Brain microvascular endothelial cell (primary cell): ENCODE measurements around the gene CDH2.

Experiments used
- DNase-seq: peaks from one replicate; pipeline ENCODE4 v3.0.0-alpha.2; 2020
- H3K27ac ChIP-seq: fragments of 250-450 bp; sonication (Bioruptor Pico); 2 replicates; pipeline ENCODE4 v1.5.1; 2020; ENCODE audit warnings: mild to moderate bottlenecking, moderate library complexity
- H3K27me3 ChIP-seq: fragments of 250-450 bp; sonication (Bioruptor Pico); replicated peaks from 2 replicates; pipeline ENCODE4 v1.5.1; 2020; ENCODE audit warnings: mild to moderate bottlenecking
- H3K36me3 ChIP-seq: fragments of 250-450 bp; sonication (Bioruptor Pico); replicated peaks from 2 replicates; pipeline ENCODE4 v1.5.1; 2020; ENCODE audit warnings: mild to moderate bottlenecking
- H3K4me3 ChIP-seq: 2 replicates; pipeline ENCODE4 v1.5.1; 2011; ENCODE audit warnings: low read depth, mild to moderate bottlenecking, control low read depth, low read length, moderate library complexity
- CTCF ChIP-seq: IDR thresholded peaks from 2 replicates; pipeline ENCODE4 v1.5.1; 2011; ENCODE audit warnings: low read depth, mild to moderate bottlenecking, moderate library complexity, low read length, control low read depth, inconsistent platforms; ENCODE audit errors: missing control alignments
- in situ Hi-C: cut with HindIII; loops from 2 replicates; pipeline ENCODE4 v1.10.0; 2017; ENCODE audit warnings: low sequenced_read_pairs, low pct_ligation_motif_present

Gene CDH2

GRCh38 chr18:28062443-28062842 lies 114.5 kb downstream of the CDH2 start:
- Histone ChIP-seq H3K27ac (peak overlapping the region; percentile 94), H3K27me3 (no peaks in the 10 kb centered on the region), H3K36me3 (no peaks in the 10 kb centered on the region), H3K4me3 (no peak overlapping the region)
- in situ Hi-C loops, result no loop called here
- TF ChIP-seq CTCF, result no peak
- no peak for DNase-seq

DNA sequence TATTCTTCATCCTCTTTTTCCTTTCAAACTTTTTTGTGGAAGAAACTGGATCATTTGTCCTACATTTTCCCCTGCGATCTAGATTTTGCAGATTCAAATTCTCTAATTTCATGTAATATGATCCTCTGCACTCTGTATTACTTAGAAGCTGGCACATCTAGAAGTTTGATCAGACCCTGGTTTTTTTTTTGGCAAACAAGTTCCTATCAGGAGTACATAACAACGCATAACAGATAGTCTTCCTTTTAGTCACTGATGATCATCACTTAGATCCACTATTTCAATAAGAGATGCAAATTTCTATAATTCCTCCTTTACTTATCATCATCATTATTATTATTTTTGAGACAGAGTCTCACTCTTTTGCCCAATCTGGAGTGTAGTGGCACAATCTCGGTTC lies 117.1 kb downstream of the CDH2 start:
- in situ Hi-C loops, result no loop called here
- Histone ChIP-seq H3K27me3 (no peaks in the 10 kb centered on the region), H3K27ac (no peak overlapping the region), H3K36me3 (no peaks in the 10 kb centered on the region), H3K4me3 (no peak overlapping the region)
- DNase-seq, result no peak
- TF ChIP-seq CTCF, result no peak

DNA sequence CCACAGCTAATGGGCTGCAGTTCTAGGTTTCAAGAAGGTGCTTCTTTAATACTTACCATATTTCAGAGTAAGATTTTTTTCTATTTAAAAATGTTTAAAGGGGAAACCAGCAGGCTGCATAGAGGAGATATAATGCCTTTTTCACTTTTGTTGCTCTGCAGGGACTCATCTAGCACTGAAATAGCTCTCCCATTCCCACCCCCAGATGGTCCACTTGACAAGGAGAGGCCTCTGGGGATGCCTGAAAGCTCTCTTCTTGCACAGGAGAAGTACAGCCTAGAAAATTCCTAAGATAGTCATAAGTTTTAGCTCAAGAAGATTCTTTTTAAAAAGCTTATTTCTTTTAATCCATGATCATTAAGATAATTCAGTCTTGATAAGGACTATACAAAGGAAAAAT lies 126.4 kb downstream of the CDH2 start:
- no peaks in the 10 kb centered on the region for H3K27me3 ChIP-seq
- no peaks in the 10 kb centered on the region for H3K36me3 ChIP-seq
- in situ Hi-C loops, result no loop called here
- H3K4me3 ChIP-seq, result no peak overlapping the region
- no peak for TF ChIP-seq CTCF
- no peak for DNase-seq
- no peak overlapping the region for H3K27ac ChIP-seq

DNA sequence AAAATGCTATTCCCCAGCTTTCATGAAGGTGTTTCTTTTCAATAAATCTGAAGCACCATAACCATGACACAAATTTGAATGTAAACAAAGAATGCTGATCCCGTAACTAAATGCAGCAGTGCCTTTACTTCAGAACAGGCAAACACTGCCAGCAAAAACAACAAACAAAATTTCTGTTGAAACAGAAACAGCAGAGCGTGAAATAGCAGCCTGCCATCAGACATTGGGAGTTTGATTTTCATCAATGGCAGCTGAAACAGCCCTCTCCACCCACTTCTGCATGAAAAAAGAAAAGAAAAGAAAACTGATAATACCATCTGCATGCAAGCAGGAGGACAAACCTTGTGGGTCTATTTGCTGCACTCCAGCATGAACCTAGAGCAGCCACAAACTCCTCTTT lies 128.3 kb downstream of the CDH2 start:
- no peak for DNase-seq
- Histone ChIP-seq H3K27ac (no peak overlapping the region), H3K36me3 (no peaks in the 10 kb centered on the region), H3K27me3 (no peaks in the 10 kb centered on the region), H3K4me3 (no peak overlapping the region)
- TF ChIP-seq CTCF, result no peak
- in situ Hi-C loops, result no loop called here

GRCh38 chr18:28045880-28046279 lies 131.1 kb downstream of the CDH2 start:
- in situ Hi-C loops, result no loop called here
- no peak for DNase-seq
- Histone ChIP-seq H3K27me3 (no peaks in the 10 kb centered on the region), H3K36me3 (no peaks in the 10 kb centered on the region), H3K4me3 (no peak overlapping the region), H3K27ac (peak overlapping the region; percentile 60)
- no peak for TF ChIP-seq CTCF

DNA sequence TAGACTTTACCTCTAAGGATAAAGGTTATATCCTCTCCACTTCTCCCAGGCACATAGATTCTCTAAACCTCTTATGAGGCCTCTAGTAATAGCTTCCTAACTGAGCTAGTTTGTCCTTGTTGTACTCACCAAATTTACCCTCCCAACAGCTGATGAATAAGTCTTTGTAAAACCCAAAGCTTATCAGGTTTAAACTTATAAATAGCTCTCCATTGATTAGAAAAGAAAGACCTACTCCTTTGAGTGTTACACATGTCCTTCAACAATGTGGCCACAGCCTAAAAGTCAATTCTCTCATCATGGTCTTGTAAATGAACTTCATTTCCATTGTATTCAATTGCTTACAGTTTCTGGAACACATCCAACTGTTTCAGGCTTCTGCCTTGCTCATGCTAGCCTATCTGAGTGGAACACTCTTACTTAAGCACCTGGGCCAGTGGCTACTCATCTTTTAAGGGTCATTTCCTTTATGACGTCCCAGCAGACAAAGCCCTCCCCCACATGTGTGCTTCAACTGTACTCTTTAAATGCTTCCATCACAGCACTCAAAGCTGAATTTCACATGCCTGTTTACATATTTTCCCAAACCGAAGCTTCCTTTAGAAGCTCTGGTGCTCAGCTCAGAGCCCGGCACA lies 131.6 kb downstream of the CDH2 start:
- Histone ChIP-seq H3K36me3 (no peaks in the 10 kb centered on the region), H3K27ac (peak overlapping the region; percentile 60), H3K4me3 (no peak overlapping the region), H3K27me3 (no peaks in the 10 kb centered on the region)
- peak; percentile 65 for DNase-seq
- TF ChIP-seq CTCF, result no peak
- in situ Hi-C loops, result no loop called here
